KMS-11 (cell line): ENCODE data around the gene FBXO45.
A peak's percentile ranks its signal among the peaks of the same experiment; 100 is the strongest.

Experiments
- H2AFZ ChIP-seq: fragments of 200-600 bp; sonication (generic); 2 replicates; pipeline ENCODE4 v1.6.1; 2016; ENCODE audit warnings: antibody characterized with exemption, mixed run types, low read depth
- H3K27ac ChIP-seq: fragments of 200-600 bp; sonication (generic); 2 replicates; pipeline ENCODE4 v1.6.1; 2016; ENCODE audit warnings: mild to moderate bottlenecking, mixed run types
- H3K27me3 ChIP-seq: fragments of 200-600 bp; sonication (generic); 2 replicates; pipeline ENCODE4 v1.6.1; 2017; ENCODE audit warnings: mild to moderate bottlenecking, low read depth, mixed run types, moderate library complexity; ENCODE audit not compliant: insufficient read depth
- H3K36me3 ChIP-seq: fragments of 200-600 bp; sonication (generic); 2 replicates; pipeline ENCODE4 v1.6.1; 2017; ENCODE audit warnings: mild to moderate bottlenecking, mixed run types; ENCODE audit not compliant: insufficient read depth
- H3K4me1 ChIP-seq: fragments of 200-600 bp; sonication (generic); 2 replicates; pipeline ENCODE4 v1.6.1; 2016; ENCODE audit warnings: mild to moderate bottlenecking, low read depth, mixed run types; ENCODE audit not compliant: poor library complexity, severe bottlenecking
- H3K4me2 ChIP-seq: fragments of 200-600 bp; sonication (generic); 2 replicates; pipeline ENCODE4 v1.7.0; 2016; ENCODE audit warnings: mild to moderate bottlenecking, mixed run types
- H3K4me3 ChIP-seq: fragments of 200-600 bp; sonication (generic); IDR thresholded peaks from 2 replicates; pipeline ENCODE4 v1.6.1; 2017; ENCODE audit warnings: low read depth, low read length, mixed read lengths; ENCODE audit not compliant: insufficient read depth
- H3K79me2 ChIP-seq: fragments of 200-600 bp; sonication (generic); 2 replicates; pipeline ENCODE4 v1.6.1; 2016; ENCODE audit warnings: low read depth, mixed run types; ENCODE audit not compliant: insufficient read depth
- H3K9ac ChIP-seq: fragments of 200-600 bp; sonication (generic); 2 replicates; pipeline ENCODE4 v1.6.1; 2016; ENCODE audit warnings: mild to moderate bottlenecking, mixed run types
- H4K20me1 ChIP-seq: fragments of 200-600 bp; sonication (generic); 2 replicates; pipeline ENCODE4 v1.6.1; 2016; ENCODE audit warnings: mild to moderate bottlenecking, mixed run types; ENCODE audit not compliant: insufficient read depth
- TF ChIP-seq, protein P1 (sequence below): fragments of 200-600 bp; sonication (generic); conservative IDR thresholded peaks from 2 replicates; pipeline ENCODE4 v1.6.1; 2017; ENCODE audit warnings: low read depth, mild to moderate bottlenecking, antibody characterized with exemption, low read length, moderate library complexity, mixed read lengths

FBXO45 gene

DNA sequence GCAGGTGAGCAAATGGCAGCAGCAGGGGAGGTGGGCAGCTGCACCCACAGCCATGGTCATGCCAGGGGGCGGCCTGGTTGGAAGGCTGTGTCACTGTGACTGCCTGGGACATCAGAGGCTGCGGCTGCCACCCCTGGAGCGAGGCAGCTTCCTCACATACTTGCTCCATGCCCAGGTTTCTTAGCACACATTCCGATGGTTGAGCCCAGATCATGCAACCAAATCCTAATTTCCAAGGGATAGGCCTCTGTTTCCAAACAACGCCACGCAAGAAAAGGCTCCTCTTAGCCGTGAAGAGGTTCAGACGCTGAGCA lies 59.4 kb downstream of the FBXO45 start:
- H3K4me1 ChIP-seq = peaks cover 25% of the 10 kb centered on the region
- no peak overlapping the region for H3K4me2 ChIP-seq
- H3K27me3 ChIP-seq = no peaks in the 10 kb centered on the region
- no peak overlapping the region for H3K27ac ChIP-seq
- no peak overlapping the region for H3K4me3 ChIP-seq
- H2AFZ ChIP-seq = no peak overlapping the region
- H3K9ac ChIP-seq = no peak overlapping the region
- no peaks in the 10 kb centered on the region for H4K20me1 ChIP-seq
- TF ChIP-seq, protein P1, sequence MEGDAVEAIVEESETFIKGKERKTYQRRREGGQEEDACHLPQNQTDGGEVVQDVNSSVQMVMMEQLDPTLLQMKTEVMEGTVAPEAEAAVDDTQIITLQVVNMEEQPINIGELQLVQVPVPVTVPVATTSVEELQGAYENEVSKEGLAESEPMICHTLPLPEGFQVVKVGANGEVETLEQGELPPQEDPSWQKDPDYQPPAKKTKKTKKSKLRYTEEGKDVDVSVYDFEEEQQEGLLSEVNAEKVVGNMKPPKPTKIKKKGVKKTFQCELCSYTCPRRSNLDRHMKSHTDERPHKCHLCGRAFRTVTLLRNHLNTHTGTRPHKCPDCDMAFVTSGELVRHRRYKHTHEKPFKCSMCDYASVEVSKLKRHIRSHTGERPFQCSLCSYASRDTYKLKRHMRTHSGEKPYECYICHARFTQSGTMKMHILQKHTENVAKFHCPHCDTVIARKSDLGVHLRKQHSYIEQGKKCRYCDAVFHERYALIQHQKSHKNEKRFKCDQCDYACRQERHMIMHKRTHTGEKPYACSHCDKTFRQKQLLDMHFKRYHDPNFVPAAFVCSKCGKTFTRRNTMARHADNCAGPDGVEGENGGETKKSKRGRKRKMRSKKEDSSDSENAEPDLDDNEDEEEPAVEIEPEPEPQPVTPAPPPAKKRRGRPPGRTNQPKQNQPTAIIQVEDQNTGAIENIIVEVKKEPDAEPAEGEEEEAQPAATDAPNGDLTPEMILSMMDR = no peak
- no peaks in the 10 kb centered on the region for H3K79me2 ChIP-seq
- H3K36me3 ChIP-seq = no peaks in the 10 kb centered on the region

DNA sequence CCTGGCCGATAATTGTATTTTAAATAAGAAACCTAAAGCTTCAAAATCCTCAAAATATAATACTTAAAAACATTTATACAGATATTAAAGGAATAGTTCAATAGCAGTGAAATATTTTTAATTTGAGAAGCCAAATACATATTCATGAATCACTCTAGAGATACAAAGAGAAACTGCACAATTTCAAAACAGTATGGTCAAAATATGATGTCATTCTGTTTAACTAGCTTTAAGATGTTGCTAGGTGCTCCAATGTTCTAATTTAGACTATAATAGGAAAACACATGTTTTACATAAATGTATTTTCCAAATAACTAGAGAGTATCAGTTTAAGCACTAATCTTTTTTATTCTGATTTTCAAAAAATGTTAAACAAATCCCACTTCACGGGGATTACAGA lies 60.8 kb downstream of the FBXO45 start:
- H3K9ac ChIP-seq = no peak overlapping the region
- H3K4me1 ChIP-seq = peaks cover 38% of the 10 kb centered on the region
- H3K27ac ChIP-seq = no peak overlapping the region

DNA sequence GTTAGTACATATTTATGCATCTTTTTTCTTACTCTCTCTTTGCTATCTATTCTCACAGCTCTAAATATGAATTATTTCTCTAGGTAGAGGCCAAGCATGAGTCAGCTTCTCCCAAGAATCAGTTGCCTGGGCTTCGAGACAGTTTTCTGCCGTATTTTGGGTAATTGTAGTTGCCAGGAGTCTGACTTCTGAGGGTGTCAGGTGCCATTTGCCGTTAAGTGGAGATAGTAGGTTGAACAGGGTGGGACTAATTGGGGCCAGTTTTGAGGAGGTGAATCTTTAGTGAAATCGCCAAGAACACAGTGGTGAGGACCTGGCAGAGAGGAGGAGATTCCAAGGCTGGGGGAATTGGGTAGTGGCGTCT lies 63.2 kb downstream of the FBXO45 start:
- no peaks in the 10 kb centered on the region for H4K20me1 ChIP-seq
- H3K4me3 ChIP-seq = peak overlapping the region; percentile 76
- H3K4me2 ChIP-seq = peak overlapping the region; percentile 65
- H3K36me3 ChIP-seq = no peaks in the 10 kb centered on the region
- H3K79me2 ChIP-seq = no peaks in the 10 kb centered on the region
- H3K27ac ChIP-seq = peak overlapping the region; percentile 98
- H2AFZ ChIP-seq = peak overlapping the region; percentile 64
- H3K4me1 ChIP-seq = peaks cover 39% of the 10 kb centered on the region
- no peaks in the 10 kb centered on the region for H3K27me3 ChIP-seq
- H3K9ac ChIP-seq = peak overlapping the region; percentile 97
- TF ChIP-seq, protein P1 = no peak

More for the DNA sequence above, 60.8 kb downstream of the FBXO45 start:
- Histone ChIP-seq H3K27me3 (no peaks in the 10 kb centered on the region), H3K36me3 (no peaks in the 10 kb centered on the region), H3K4me2 (no peak overlapping the region), H4K20me1 (no peaks in the 10 kb centered on the region), H3K79me2 (no peaks in the 10 kb centered on the region), H3K4me3 (no peak overlapping the region), H2AFZ (no peak overlapping the region)
- TF ChIP-seq, protein P1 = no peak

DNA sequence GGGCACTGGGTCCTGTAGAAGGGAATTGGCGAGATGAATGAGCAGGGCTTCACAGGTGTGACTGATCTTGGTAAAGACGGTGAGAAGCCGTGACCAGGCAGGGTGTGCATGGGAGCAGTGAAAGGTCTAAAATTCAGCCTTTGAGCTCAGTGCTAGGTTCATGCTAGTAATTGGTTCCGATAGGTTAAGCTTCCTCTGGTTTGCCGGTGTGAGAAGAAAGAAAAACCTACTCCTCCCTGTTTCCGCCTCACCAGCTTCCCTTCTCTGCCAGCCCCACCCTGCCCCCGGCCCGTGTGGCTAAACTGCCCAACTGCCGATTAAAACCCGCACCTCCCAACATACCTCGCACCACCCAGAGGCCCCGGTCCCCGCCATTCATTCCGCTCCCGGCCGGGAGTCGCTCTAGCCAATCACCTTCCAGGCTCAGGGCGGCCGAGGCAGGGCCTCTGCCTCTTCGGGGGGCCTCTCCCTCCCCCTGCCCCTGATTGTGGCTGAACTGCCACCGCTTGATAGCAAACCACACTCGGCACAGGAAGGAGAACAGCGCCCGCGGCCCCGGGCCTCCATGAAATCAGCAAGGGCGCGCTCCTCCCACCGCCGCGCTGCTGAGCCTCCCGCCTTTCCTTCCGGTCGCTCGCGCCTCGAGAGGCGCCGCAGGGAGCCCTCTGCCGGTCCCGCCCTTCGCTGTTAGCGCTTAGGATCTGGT lies 63.7 kb downstream of the FBXO45 start:
- H3K79me2 ChIP-seq = no peaks in the 10 kb centered on the region
- H3K4me1 ChIP-seq = peaks cover 39% of the 10 kb centered on the region

More for the DNA sequence above, 63.7 kb downstream of the FBXO45 start:
- TF ChIP-seq, protein P1 = no peak
- peak overlapping the region; percentile 64 for H2AFZ ChIP-seq
- H3K9ac ChIP-seq = peak overlapping the region; percentile 97
- H3K27ac ChIP-seq = peak overlapping the region; percentile 98
- peak overlapping the region; percentile 65 for H3K4me2 ChIP-seq
- peak overlapping the region; percentile 76 for H3K4me3 ChIP-seq
- H4K20me1 ChIP-seq = no peaks in the 10 kb centered on the region
- H3K36me3 ChIP-seq = no peaks in the 10 kb centered on the region
- H3K27me3 ChIP-seq = no peaks in the 10 kb centered on the region
